H7 (cell line): ENCODE results near the gene TDP1. TPM values are rescaled to one million over a fixed set of nuclear protein-coding genes. Genes with fewer than 3 reads are reported as not detected.

Source experiments
- DNase-seq: peaks from one replicate; pipeline ENCODE4 v3.0.0; 2012
- H3K27me3 ChIP-seq: 2 replicates; pipeline ENCODE4 v1.6.0; 2011; ENCODE audit warnings: mild to moderate bottlenecking, low read length; ENCODE audit not compliant: control insufficient read depth, insufficient read depth
- H3K36me3 ChIP-seq: replicated peaks from 2 replicates; pipeline ENCODE4 v1.5.1; 2011; ENCODE audit warnings: low read length; ENCODE audit not compliant: control insufficient read depth, insufficient read depth
- H3K4me3 ChIP-seq: 2 replicates; pipeline ENCODE4 v1.5.1; 2011; ENCODE audit warnings: low read depth, mild to moderate bottlenecking, control low read depth, low read length, moderate library complexity; ENCODE audit not compliant: insufficient read depth
- total RNA-seq: library from RNA; depleted of rRNA; stranded (reverse); fragments of >200 nt; shearing (Covaris generic); gene quantifications from 2 replicates; pipeline ENCODE4 v1.2.3, GENCODE V29; 2014

The TDP1 gene
- total RNA-seq, 1 experiment from 2014 or later, result 75.4 TPM

- no peak for DNase-seq
- H3K36me3 ChIP-seq, result peaks cover 6% of the 10 kb centered on the region
- no peak overlapping the region for H3K4me3 ChIP-seq
- no peaks in the 10 kb centered on the region for H3K27me3 ChIP-seq
These were observed 79.3 kb downstream of the TDP1 start for GRCh38 chr14:90034835-90035525.

DNA sequence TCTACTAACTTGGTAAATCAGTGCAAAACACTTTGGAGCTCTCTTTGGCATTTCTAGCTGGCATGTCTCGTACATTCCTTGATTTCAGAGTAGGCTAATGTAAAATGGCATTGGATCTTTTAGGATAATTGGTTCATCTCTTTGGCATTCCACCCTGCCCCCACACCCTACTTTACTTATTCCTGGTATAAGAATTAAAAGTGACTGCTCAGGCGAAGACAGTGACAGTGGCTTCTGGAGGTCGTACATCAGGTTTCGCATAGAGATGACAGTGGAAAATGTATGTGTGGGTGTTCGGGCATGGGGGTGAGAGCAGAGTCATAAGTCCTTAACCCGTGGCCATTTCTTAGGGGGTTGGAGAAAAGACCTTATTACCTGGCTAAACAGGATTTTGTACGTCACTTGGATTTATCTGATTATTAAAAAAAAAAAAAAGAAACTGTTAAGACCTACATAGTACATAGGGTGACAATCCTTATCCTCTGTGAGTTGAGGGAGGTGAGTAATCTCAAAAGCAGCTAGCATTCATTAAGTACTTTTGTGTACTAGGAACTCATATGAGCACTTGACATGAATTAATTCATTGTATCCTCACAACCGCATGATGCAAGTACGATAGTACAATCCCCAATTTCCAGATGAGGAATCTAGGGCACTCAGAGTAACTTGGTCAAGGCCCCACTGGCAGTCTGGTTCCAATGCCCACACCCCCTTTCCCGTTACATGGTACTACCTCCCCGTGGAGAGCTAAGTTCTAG, 83.7 kb downstream of the TDP1 start:
- no peak for DNase-seq
- Histone ChIP-seq H3K4me3 (no peak overlapping the region), H3K36me3 (0 out of 2 replicates have a peak, but pooled peaks cover 1% of the 10 kb centered on the region), H3K27me3 (no peaks in the 10 kb centered on the region)

- H3K36me3 ChIP-seq, result 0 out of 2 replicates have a peak, but pooled peaks cover 1% of the 10 kb centered on the region
- no peak for DNase-seq
- H3K4me3 ChIP-seq, result no peak overlapping the region
- H3K27me3 ChIP-seq, result no peaks in the 10 kb centered on the region
These were observed 84.7 kb downstream of the TDP1 start for GRCh38 chr14:90040411-90040810.

- no peak overlapping the region for H3K4me3 ChIP-seq
- no peak for DNase-seq
- no peaks in the 10 kb centered on the region for H3K27me3 ChIP-seq
- H3K36me3 ChIP-seq, result no peaks in the 10 kb centered on the region
These were observed 86.9 kb downstream of the TDP1 start for GRCh38 chr14:90042496-90043252.

- Histone ChIP-seq H3K4me3 (no peak overlapping the region), H3K36me3 (no peaks in the 10 kb centered on the region), H3K27me3 (no peaks in the 10 kb centered on the region)
- DNase-seq, result no peak
These were observed 89.9 kb downstream of the TDP1 start for GRCh38 chr14:90045616-90046015.

DNA sequence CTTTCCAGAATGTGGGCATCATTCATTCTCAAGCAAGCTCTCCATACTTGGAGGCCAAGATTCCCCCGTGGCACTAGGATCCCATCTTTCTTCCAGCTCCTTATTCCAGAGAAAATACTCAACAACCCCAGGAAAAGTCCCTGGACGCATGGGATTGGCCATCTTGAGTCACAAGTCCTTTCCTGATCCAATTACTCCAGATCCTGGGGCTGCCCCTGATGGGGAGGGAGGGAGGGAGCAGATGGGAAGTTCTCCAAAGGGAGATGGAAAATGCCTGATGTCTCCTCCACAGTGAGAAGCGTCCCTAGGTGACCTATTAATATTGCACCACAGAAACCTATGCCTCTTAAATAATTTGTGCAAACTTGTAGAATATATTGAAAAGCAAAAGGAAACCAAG, 93.7 kb downstream of the TDP1 start:
- DNase-seq, result peak; percentile 39
- H3K27me3 ChIP-seq, result no peaks in the 10 kb centered on the region
- no peak overlapping the region for H3K4me3 ChIP-seq
- H3K36me3 ChIP-seq, result no peaks in the 10 kb centered on the region

DNA sequence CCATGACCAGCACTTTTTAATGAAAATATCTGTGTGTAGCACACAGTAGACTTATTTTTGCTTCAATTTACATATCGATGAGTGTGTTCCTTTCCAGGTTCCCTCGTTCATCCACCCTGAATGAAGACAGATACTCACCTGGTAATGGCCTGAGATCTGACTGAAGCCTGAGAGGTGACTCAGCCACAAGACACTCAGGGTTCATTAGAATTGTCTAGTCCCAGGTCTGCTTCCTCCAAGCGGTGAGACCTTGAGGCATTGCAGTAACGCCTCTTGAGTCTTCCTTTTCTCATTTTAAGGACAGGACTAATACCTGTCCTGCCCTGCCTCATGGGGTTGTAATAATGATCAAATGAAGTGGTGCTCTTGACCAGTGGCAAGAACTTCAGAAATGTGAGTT, 94.5 kb downstream of the TDP1 start:
- DNase-seq, result no peak
- no peaks in the 10 kb centered on the region for H3K36me3 ChIP-seq
- H3K27me3 ChIP-seq, result no peaks in the 10 kb centered on the region
- H3K4me3 ChIP-seq, result no peak overlapping the region

DNA sequence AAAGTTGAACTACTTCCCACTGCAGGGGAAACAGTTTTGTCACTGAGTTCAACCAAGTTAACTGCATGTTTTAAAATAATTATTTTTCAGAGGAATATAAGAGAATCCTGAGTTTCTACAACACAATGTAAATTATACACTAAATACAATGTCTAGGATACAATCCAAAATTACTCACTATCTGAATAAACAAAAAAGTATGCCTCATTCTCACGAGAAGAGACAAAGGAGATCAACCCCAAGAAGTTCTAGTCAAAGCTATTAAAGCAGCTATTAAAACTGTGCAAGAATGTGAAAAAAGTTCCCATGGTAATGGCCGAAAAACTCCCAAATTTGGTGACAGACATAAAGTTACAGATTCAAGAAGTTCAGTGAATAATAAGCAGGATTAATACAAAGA, 97.3 kb downstream of the TDP1 start:
- H3K27me3 ChIP-seq, result peaks cover 1% of the 10 kb centered on the region
- H3K4me3 ChIP-seq, result no peak overlapping the region
- no peak for DNase-seq
- no peaks in the 10 kb centered on the region for H3K36me3 ChIP-seq

- Histone ChIP-seq H3K4me3 (no peak overlapping the region), H3K27me3 (peaks cover 12% of the 10 kb centered on the region), H3K36me3 (no peaks in the 10 kb centered on the region)
- no peak for DNase-seq
These were observed 99.1 kb downstream of the TDP1 start for GRCh38 chr14:90054803-90055202.

GRCh38 chr14:90056826-90057225, 101.1 kb downstream of the TDP1 start:
- DNase-seq, result peak; percentile 48
- Histone ChIP-seq H3K27me3 (peaks cover 32% of the 10 kb centered on the region), H3K4me3 (no peak overlapping the region), H3K36me3 (no peaks in the 10 kb centered on the region)

- DNase-seq, result no peak
- H3K4me3 ChIP-seq, result no peak overlapping the region
- H3K27me3 ChIP-seq, result peaks cover 54% of the 10 kb centered on the region
- no peaks in the 10 kb centered on the region for H3K36me3 ChIP-seq
These were observed 103.2 kb downstream of the TDP1 start for GRCh38 chr14:90058876-90059458.

DNA sequence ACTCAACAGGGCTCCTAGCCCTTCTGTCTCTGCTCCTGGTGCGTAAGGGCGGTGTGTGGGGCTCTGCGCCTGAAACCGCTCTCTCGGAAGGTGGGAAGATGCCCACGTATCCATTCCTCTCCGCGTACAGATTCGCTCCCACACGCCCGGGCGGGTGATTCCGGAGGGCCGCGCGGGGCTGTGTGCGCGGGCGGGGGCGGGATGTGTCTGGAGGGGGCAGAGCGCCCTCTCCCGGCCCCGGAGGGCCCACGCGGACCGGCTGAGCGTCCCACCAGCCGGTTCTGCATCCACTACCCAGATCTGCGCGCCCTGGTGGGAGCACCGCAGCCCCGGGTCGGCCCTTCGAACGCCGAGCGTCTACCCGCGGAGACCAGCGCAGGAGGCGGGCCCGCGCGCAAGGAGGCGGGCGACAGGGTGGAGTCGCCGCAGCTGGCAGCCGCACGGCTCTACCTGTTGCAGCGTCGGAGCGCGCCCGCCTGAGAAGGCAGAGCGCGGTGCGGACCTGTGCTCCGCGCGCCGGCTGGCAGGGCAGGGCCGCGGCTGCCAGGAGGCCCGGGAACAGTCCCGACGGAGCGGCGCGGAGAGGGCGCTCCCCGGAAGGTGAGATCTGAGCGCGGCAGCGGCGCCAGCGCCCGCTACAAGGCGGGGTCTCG, 104.7 kb downstream of the TDP1 start:
- H3K27me3 ChIP-seq, result peaks cover 62% of the 10 kb centered on the region
- peak overlapping the region; percentile 58 for H3K4me3 ChIP-seq
- peak; percentile 93 for DNase-seq
- no peaks in the 10 kb centered on the region for H3K36me3 ChIP-seq

DNA sequence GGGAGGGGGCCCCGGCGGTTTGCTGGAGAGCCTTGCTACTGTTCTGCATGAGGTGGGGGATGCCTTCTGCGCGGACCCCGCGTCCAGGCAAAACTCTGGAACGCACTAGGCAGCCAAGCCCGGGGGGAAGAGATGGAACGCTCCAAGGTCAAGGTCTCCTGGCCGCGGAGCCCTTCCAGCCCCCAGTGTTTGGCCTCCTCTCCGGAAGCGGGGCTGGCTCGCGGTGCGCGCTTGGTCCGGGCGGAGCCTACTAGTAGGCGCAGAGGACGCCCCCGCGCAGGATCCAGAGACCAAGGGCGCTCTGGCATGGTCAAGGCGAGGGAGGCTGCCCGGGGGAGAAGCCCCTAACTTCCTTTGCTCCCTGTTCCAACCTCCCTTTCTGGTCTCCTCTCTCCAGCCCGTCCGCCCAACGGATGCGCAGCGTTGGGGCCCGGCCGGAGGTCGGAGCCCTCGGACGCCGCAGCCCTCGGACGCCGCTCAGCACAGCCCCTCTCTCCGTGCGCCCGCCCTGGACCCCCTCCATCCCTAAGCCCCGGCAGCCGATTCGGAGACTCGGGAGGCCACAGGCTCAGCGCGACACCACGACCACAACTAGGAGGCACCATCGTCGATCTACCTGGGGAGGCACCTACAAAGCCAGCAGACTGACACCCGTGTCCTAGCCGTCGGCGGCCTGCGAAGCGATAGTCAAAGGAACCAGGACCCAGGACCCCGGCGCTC, 105.4 kb downstream of the TDP1 start:
- DNase-seq, result peak; percentile 80
- no peaks in the 10 kb centered on the region for H3K36me3 ChIP-seq
- peak overlapping the region; percentile 58 for H3K4me3 ChIP-seq
- H3K27me3 ChIP-seq, result peaks cover 62% of the 10 kb centered on the region
